Measurements from ENCODE around the gene MACF1. TPM values are rescaled to one million over a fixed set of nuclear protein-coding genes. Genes with fewer than 3 reads are reported as not detected.
A peak's percentile ranks its signal among the peaks of the same experiment; 100 is the strongest.

Gene MACF1
- total RNA-seq, 1 experiment from 2014 or later: 189 TPM

DNA sequence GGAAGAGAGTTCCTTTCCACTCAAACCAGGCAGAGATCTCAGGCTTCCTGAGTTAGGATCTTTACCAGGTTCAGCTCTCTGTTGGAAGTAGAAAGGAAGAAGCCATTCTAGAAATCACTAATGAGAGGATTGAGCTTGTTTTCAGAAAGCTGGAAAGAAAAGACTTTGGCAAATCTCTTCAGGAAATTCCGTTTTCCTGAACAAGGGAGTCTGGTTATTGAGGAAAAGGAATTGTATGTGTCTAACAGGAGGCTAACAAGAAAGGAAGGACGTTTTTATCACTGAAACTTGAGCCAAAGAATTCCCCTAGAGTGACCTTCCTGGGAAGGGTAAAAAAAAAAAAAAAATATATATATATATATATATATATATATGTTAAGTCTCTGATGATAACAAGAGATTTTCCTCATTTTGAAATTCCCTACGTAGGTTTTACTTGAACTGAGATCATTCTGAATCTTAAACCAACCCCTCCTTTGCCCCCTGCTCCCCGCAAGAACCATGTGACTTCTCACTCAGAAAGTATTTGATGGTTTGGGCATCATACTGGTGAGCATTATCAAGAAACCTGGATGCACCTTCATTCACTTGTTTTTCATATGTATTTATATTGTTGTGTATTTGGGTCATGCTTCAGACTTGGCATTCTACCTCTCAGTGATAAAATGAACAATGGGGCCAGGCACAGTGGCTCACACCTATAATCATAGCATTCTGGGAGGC is 188.5 kb downstream of the MACF1 start:
- Histone ChIP-seq H3K4me2 (peak overlapping the region; percentile 60), H3K9me2 (ENCODE audit: insufficient read depth) (no peaks in the 10 kb centered on the region), H3K27me3 (ENCODE audit: insufficient read depth, low read depth) (no peaks in the 10 kb centered on the region), H3K9me3 (ENCODE audit: insufficient read depth, low read depth) (no peaks in the 10 kb centered on the region), H3F3A (ENCODE audit: insufficient read depth, low read depth) (peaks cover 67% of the 10 kb centered on the region), H2AFZ (no peak overlapping the region), H3K4me1 (replicated peaks; ENCODE audit: insufficient read depth) (peaks cover 74% of the 10 kb centered on the region), H3K36me3 (ENCODE audit: low read depth) (no peaks in the 10 kb centered on the region), H4K20me1 (ENCODE audit: insufficient read depth) (no peaks in the 10 kb centered on the region), H3K4me3 (0 out of 2 replicates have a peak overlapping the region, but pooled peaks have one; percentile 25), H3K79me2 (ENCODE audit: low read depth) (peaks cover 41% of the 10 kb centered on the region), H3K27ac (peak overlapping the region; percentile 93)
- no TSS peak for BruUV-seq (replicated peaks)
- intact Hi-C loops (cut with micrococcal nuclease; ENCODE audit: unreplicated experiment): loop anchor here (10.0 kb wide), 1 partner anchor 438 kb away; no protein-coding TSS in a partner anchor
- ChIA-PET POLR2A (ENCODE audit: unreplicated experiment) (interaction anchor here (0.9 to 1.0 kb wide), 2 partner anchors 14 to 18 kb away, joined by 6 to 28 read pairs; no protein-coding TSS in a partner anchor), CTCF (interaction anchor here (0.8 to 1.6 kb wide), 3 partner anchors 15 to 81 kb away, joined by 5 to 12 read pairs (median 7); no protein-coding TSS in a partner anchor)
- DNase-seq: no peak
- TF ChIP-seq, protein P1, sequence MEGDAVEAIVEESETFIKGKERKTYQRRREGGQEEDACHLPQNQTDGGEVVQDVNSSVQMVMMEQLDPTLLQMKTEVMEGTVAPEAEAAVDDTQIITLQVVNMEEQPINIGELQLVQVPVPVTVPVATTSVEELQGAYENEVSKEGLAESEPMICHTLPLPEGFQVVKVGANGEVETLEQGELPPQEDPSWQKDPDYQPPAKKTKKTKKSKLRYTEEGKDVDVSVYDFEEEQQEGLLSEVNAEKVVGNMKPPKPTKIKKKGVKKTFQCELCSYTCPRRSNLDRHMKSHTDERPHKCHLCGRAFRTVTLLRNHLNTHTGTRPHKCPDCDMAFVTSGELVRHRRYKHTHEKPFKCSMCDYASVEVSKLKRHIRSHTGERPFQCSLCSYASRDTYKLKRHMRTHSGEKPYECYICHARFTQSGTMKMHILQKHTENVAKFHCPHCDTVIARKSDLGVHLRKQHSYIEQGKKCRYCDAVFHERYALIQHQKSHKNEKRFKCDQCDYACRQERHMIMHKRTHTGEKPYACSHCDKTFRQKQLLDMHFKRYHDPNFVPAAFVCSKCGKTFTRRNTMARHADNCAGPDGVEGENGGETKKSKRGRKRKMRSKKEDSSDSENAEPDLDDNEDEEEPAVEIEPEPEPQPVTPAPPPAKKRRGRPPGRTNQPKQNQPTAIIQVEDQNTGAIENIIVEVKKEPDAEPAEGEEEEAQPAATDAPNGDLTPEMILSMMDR (conservative IDR thresholded peaks at IDR 0.05): no peak
- TF ChIP-seq EZH2 (IDR thresholded peaks at IDR 0.05; ENCODE audit: low read depth): no peak

DNA sequence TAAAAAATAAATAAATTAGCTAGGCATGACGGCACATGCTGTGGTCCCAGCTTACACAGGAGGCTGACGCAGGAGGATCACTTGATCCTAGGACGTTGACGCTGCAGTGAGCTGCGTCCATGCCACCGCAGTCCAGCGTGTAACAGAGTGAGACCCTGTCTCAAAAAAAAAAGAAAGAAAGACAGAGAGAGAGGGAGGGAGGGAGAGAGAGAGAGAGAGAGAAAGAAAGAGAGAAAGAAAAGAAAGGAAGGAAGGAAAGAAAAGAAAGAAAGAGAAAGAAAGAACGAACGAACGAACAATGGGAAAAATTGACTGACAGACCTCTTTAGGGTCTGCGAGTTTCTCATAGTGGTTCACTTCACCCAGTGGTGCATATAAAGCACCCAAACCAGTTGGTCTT is 189.2 kb downstream of the MACF1 start:
- Histone ChIP-seq H3K4me1 (replicated peaks; ENCODE audit: insufficient read depth) (peaks cover 75% of the 10 kb centered on the region), H3K9me3 (ENCODE audit: insufficient read depth, low read depth) (no peaks in the 10 kb centered on the region), H3K4me3 (no peak overlapping the region), H2AFZ (no peak overlapping the region), H3K27me3 (ENCODE audit: insufficient read depth, low read depth) (no peaks in the 10 kb centered on the region), H3K36me3 (ENCODE audit: low read depth) (no peaks in the 10 kb centered on the region), H4K20me1 (ENCODE audit: insufficient read depth) (no peaks in the 10 kb centered on the region), H3K27ac (peak overlapping the region; percentile 93), H3F3A (ENCODE audit: insufficient read depth, low read depth) (peaks cover 68% of the 10 kb centered on the region), H3K4me2 (peak overlapping the region; percentile 69), H3K79me2 (ENCODE audit: low read depth) (peaks cover 41% of the 10 kb centered on the region), H3K9me2 (ENCODE audit: insufficient read depth) (no peaks in the 10 kb centered on the region)
- CTCF ChIA-PET: interaction anchor here (2.2 kb wide), 1 partner anchor 15 kb away, joined by 8 read pairs; no protein-coding TSS in a partner anchor
- DNase-seq: no peak
- intact Hi-C loops (cut with micrococcal nuclease; ENCODE audit: unreplicated experiment): loop anchor here (2.0 to 10.0 kb wide), 2 partner anchors 201 to 439 kb away; no protein-coding TSS in a partner anchor
- POLR2A ChIA-PET (ENCODE audit: unreplicated experiment): no interaction called here
- TF ChIP-seq, protein P1 (conservative IDR thresholded peaks at IDR 0.05): no peak
- TF ChIP-seq EZH2 (IDR thresholded peaks at IDR 0.05; ENCODE audit: low read depth): no peak
- no TSS peak for BruUV-seq (replicated peaks)

DNA sequence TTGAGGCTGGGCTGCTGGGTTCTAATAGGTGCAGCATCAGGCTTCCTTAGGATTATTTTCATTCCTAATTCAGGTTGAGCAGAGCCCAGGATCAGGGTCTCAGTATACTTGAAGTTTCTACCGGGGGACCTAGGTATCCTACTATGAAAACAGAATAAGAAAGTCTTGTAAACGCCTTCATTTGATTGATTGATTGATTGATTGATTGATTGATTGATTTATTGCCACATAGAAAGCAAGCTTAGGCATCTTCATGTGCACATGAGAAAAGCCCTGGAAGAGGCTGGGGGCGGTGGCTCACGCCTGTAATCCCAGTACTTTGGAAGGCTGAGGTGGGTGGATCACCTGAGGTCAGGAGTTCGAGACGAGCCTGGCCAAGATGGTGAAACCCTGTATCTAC is 189.6 kb downstream of the MACF1 start:
- Histone ChIP-seq H3K79me2 (ENCODE audit: low read depth) (peaks cover 41% of the 10 kb centered on the region), H3K9me3 (ENCODE audit: insufficient read depth, low read depth) (no peaks in the 10 kb centered on the region), H3K36me3 (ENCODE audit: low read depth) (no peaks in the 10 kb centered on the region), H2AFZ (no peak overlapping the region), H3F3A (ENCODE audit: insufficient read depth, low read depth) (peaks cover 72% of the 10 kb centered on the region), H3K9me2 (ENCODE audit: insufficient read depth) (no peaks in the 10 kb centered on the region), H3K27me3 (ENCODE audit: insufficient read depth, low read depth) (no peaks in the 10 kb centered on the region), H4K20me1 (ENCODE audit: insufficient read depth) (no peaks in the 10 kb centered on the region), H3K4me1 (replicated peaks; ENCODE audit: insufficient read depth) (peaks cover 78% of the 10 kb centered on the region), H3K4me3 (no peak overlapping the region; the same call in 1 of the 2 replicates), H3K27ac (peak overlapping the region; percentile 93), H3K4me2 (peak overlapping the region; percentile 69)
- no TSS peak for BruUV-seq (replicated peaks)
- TF ChIP-seq, protein P1 (conservative IDR thresholded peaks at IDR 0.05): no peak
- TF ChIP-seq EZH2 (IDR thresholded peaks at IDR 0.05; ENCODE audit: low read depth): no peak
- ChIA-PET CTCF (interaction anchor here (1.5 to 2.2 kb wide), 3 partner anchors 16 to 201 kb away, joined by 3 to 12 read pairs (median 8); no protein-coding TSS in a partner anchor), POLR2A (ENCODE audit: unreplicated experiment) (interaction anchor here (1.4 kb wide), 1 partner anchor 17 kb away, joined by 7 read pairs; no protein-coding TSS in a partner anchor)
- intact Hi-C loops (cut with micrococcal nuclease; ENCODE audit: unreplicated experiment): loop anchor here (2.0 to 10.0 kb wide), 2 partner anchors 201 to 439 kb away; no protein-coding TSS in a partner anchor
- no peak for DNase-seq

Data from PC-9 (cell line).